GM12878 (cell line): ENCODE measurements around the gene ZNF653. TPM values are rescaled to one million over a fixed set of nuclear protein-coding genes. Genes with fewer than 3 reads are reported as not detected.

Experiments
- BACH1 ChIP-seq: fragments of 450-650 bp; IDR thresholded peaks from 2 replicates; pipeline ENCODE4 v1.6.1; 2017; ENCODE audit warnings: mild to moderate bottlenecking, borderline replicate concordance
- BCL3 ChIP-seq: IDR thresholded peaks from 2 replicates; pipeline ENCODE4 v1.6.1; 2011; ENCODE audit warnings: borderline replicate concordance, low read depth, mild to moderate bottlenecking, moderate library complexity, low read length; ENCODE audit not compliant: insufficient read depth, poor library complexity, severe bottlenecking
- CREM ChIP-seq: IDR thresholded peaks from 2 replicates; pipeline ENCODE4 v1.6.1; 2014; ENCODE audit warnings: antibody characterized with exemption, low read depth
- ETV6 ChIP-seq, 2 experiments: fragments of 450-650 bp in 1 of 2; IDR thresholded peaks in 1 of 2; conservative IDR thresholded peaks in 1 of 2; 2 replicates each; pipeline ENCODE4 v1.6.1; 2014; ENCODE audit warnings: antibody characterized with exemption in 1 of 2, borderline replicate concordance in 1 of 2, low read depth in 1 of 2, mild to moderate bottlenecking in 1 of 2, moderate library complexity in 1 of 2
- FOXK2 ChIP-seq: fragments of 450-650 bp; IDR thresholded peaks from 2 replicates; pipeline ENCODE4 v1.6.1; 2017; ENCODE audit warnings: mild to moderate bottlenecking, moderate library complexity
- GABPA ChIP-seq: IDR thresholded peaks from 2 replicates; pipeline ENCODE4 v1.6.1; 2014; ENCODE audit warnings: antibody characterized with exemption, low read depth, mild to moderate bottlenecking, inconsistent platforms
- HDAC6 ChIP-seq: fragments of 200-600 bp; sonication (generic); IDR thresholded peaks from one replicate; pipeline ENCODE4 v1.8.0; 2017; ENCODE audit warnings: antibody characterized with exemption; ENCODE audit not compliant: unreplicated experiment
- HDGF ChIP-seq: fragments of 450-650 bp; IDR thresholded peaks from 2 replicates; pipeline ENCODE4 v1.6.1; 2016; ENCODE audit warnings: antibody characterized with exemption
- JUNB ChIP-seq: IDR thresholded peaks from 2 replicates; pipeline ENCODE4 v1.6.1; 2016; ENCODE audit warnings: antibody characterized with exemption, mild to moderate bottlenecking
- KAT2A ChIP-seq: conservative IDR thresholded peaks from 2 replicates; pipeline ENCODE4 v1.6.1; 2011; ENCODE audit warnings: low read depth, low read length; ENCODE audit not compliant: control insufficient read depth
- MAX ChIP-seq: IDR thresholded peaks from 2 replicates; pipeline ENCODE4 v1.6.1; 2012; ENCODE audit warnings: low read depth, low read length, improper control_type of control experiment
- MLLT1 ChIP-seq: fragments of 450-650 bp; IDR thresholded peaks from 2 replicates; pipeline ENCODE4 v1.6.1; 2016; ENCODE audit warnings: mild to moderate bottlenecking
- MTA2 ChIP-seq: fragments of 450-650 bp; IDR thresholded peaks from 2 replicates; pipeline ENCODE4 v1.6.1; 2016; ENCODE audit warnings: low read depth, mild to moderate bottlenecking, moderate library complexity
- NFYA ChIP-seq: IDR thresholded peaks from 2 replicates; pipeline ENCODE4 v1.6.1; 2011; ENCODE audit warnings: low read depth, mild to moderate bottlenecking, low read length, improper control_type of control experiment, borderline replicate concordance
- NR2C1 ChIP-seq: fragments of 450-650 bp; IDR thresholded peaks from 2 replicates; pipeline ENCODE4 v1.6.1; 2017; ENCODE audit warnings: antibody characterized with exemption, mild to moderate bottlenecking, moderate library complexity
- POLR2A ChIP-seq: IDR thresholded peaks from 2 replicates; pipeline ENCODE4 v1.6.1; 2011; ENCODE audit warnings: low read depth, mild to moderate bottlenecking, low read length
- POLR2AphosphoS2 ChIP-seq: IDR thresholded peaks from 2 replicates; pipeline ENCODE4 v1.6.1; 2011; ENCODE audit warnings: low read depth, mild to moderate bottlenecking, low read length, improper control_type of control experiment, moderate library complexity
- SIX5 ChIP-seq: IDR thresholded peaks from 2 replicates; pipeline ENCODE4 v1.6.1; 2011; ENCODE audit warnings: mild to moderate bottlenecking, low read depth, low read length, moderate library complexity; ENCODE audit not compliant: severe bottlenecking
- SMAD1 ChIP-seq: fragments of 450-650 bp; IDR thresholded peaks from 2 replicates; pipeline ENCODE4 v1.6.1; 2018; ENCODE audit warnings: mild to moderate bottlenecking, low read depth; ENCODE audit not compliant: partially characterized antibody
- SMARCA5 ChIP-seq: fragments of 450-650 bp; IDR thresholded peaks from 2 replicates; pipeline ENCODE4 v1.6.1; 2017; ENCODE audit warnings: mild to moderate bottlenecking
- SMC3 ChIP-seq: IDR thresholded peaks from 2 replicates; pipeline ENCODE4 v1.6.1; 2011; ENCODE audit warnings: low read length, improper control_type of control experiment, borderline replicate concordance
- SUPT20H ChIP-seq: IDR thresholded peaks from 2 replicates; pipeline ENCODE4 v1.6.1; 2011; ENCODE audit warnings: low read depth, mild to moderate bottlenecking, low read length, moderate library complexity, borderline replicate concordance; ENCODE audit not compliant: control insufficient read depth
- TCF12 ChIP-seq: IDR thresholded peaks from 2 replicates; pipeline ENCODE4 v1.6.1; 2011; ENCODE audit warnings: low read depth, mild to moderate bottlenecking, low read length
- USF1 ChIP-seq: IDR thresholded peaks from 2 replicates; pipeline ENCODE4 v1.6.1; 2011; ENCODE audit warnings: borderline replicate concordance, low read depth, mild to moderate bottlenecking, moderate library complexity, mixed read lengths, low read length; ENCODE audit not compliant: insufficient read depth; ENCODE audit errors: extremely low read length
- USF2 ChIP-seq: IDR thresholded peaks from 2 replicates; pipeline ENCODE4 v1.6.1; 2011; ENCODE audit warnings: low read depth, low read length, improper control_type of control experiment, borderline replicate concordance
- ZNF274 ChIP-seq: IDR thresholded peaks from one replicate; pipeline ENCODE4 v1.8.0; 2011; ENCODE audit not compliant: insufficient read length, insufficient read depth
- polyA plus RNA-seq, 11 experiments: library from polyadenylated mRNA; depleted of rRNA in 4 of 11; unstranded in 6 of 11; stranded (reverse) in 5 of 11; fragments of >200 nt; fragmentation: Nextera tagmentation in 4 of 11; fragmentation: Illumina TruSeq in 1 of 11; extraction: Ambion mirVana in 4 of 11; extraction: Trizol in 1 of 11; gene quantifications; 1 replicate in 1 of 11; 2 replicates in 10 of 11; pipeline versions ENCODE4 v1.2.1 to v1.2.3, GENCODE V29; 2011 to 2016; ENCODE audit warnings: inconsistent platforms in 2 of 11, missing spikeins in 2 of 11, low read depth in 1 of 11
- total RNA-seq, 4 experiments: library from RNA; depleted of rRNA in 3 of 4; stranded (reverse); fragments of >200 nt in 3 of 4; fragmentation: Illumina TruSeq in 1 of 4; extraction: Trizol in 1 of 4; gene quantifications; 2 replicates each; pipeline versions ENCODE4 v1.2.1 to v1.2.3, GENCODE V29; 2013 to 2021

The ZNF653 gene
- total and polyA plus RNA-seq, 10 of the 15 experiments (the other 5 are each of a cell fraction or from before 2014, with no cell fraction given), result 2.2 to 13.2 (median 6.7) TPM; not detected in 2

GRCh38 chr19:11528551-11529341 lies 23.1 kb upstream of the ZNF653 start, which contains the start of gene ECSIT (continued):
- no peak for TF ChIP-seq BCL3
- TF ChIP-seq ETV6 (conservative IDR thresholded peaks at IDR 0.05 in 1 of 2, IDR thresholded peaks at IDR 0.05 in 1 of 2; ENCODE audit: borderline replicate concordance in 1 of 2, low read depth in 1 of 2), result 0 out of 4 replicates have a peak, but pooled peaks of 1 of the 2 experiments have one; percentile 10
- TF ChIP-seq USF2, result no peak
- TF ChIP-seq HDGF, result no peak; the same call in 1 of the 2 replicates
- no peak for TF ChIP-seq ZNF274
- TF ChIP-seq SMARCA5, result no peak
- peak; percentile 94 for TF ChIP-seq GABPA
- peak; percentile 86 for TF ChIP-seq MTA2
- TF ChIP-seq HDAC6, result no peak
- peak; percentile 87 for TF ChIP-seq POLR2A
- TF ChIP-seq FOXK2, result peak; percentile 56; the same call in 1 of the 2 replicates
- TF ChIP-seq USF1, result no peak
- TF ChIP-seq KAT2A, result no peak
- no peak for TF ChIP-seq SUPT20H
- TF ChIP-seq TCF12, result peak; percentile 42; the same call in 1 of the 2 replicates
- TF ChIP-seq SMC3, result no peak
- no peak for TF ChIP-seq SMAD1
- peak; percentile 99 for TF ChIP-seq NR2C1
- peak; percentile 87 for TF ChIP-seq MAX
- no peak for TF ChIP-seq POLR2AphosphoS2
- TF ChIP-seq MLLT1, result no peak
- peak; percentile 53 for TF ChIP-seq SIX5
- TF ChIP-seq CREM, result no peak; the same call in 1 of the 2 replicates
- TF ChIP-seq NFYA, result no peak
- TF ChIP-seq JUNB, result no peak
- peak; percentile 24; the same call in 1 of the 2 replicates for TF ChIP-seq BACH1
